ENCODE results near the gene DNAH8. TPM values are rescaled to one million over a fixed set of nuclear protein-coding genes. Genes with fewer than 3 reads are reported as not detected.

The DNAH8 gene
- total RNA-seq, 1 experiment from 2014 or later: not detected

DNA sequence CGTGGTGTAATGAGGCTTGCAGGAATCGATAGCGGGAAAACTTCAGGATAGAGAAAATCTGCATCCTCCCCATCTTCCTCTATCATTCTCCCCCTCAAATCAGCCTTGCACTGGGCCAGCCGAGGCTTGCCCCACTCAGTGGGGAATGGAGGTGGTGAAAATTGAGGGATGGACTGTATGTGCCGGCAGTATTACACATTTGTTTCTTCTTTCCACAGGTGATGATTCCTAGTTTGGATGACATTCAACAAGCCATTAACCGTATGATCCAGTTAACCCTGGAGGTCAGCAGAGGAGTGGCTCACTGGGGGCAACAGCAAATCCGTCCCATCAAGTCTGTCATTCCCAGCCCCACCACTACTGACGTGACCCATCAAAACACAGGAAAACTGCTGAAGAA lies 100.1 kb downstream of the DNAH8 start:
- Mint-ChIP-seq H3K36me3 (ENCODE audit: insufficient read depth, unreplicated experiment) (no peaks in the 10 kb centered on the region), H3K4me3 (ENCODE audit: unreplicated experiment) (no peak overlapping the region), H3K9me3 (ENCODE audit: unreplicated experiment) (no peaks in the 10 kb centered on the region), H3K27ac (ENCODE audit: low read depth, unreplicated experiment) (no peak overlapping the region), H3K27me3 (ENCODE audit: insufficient read depth, unreplicated experiment) (no peaks in the 10 kb centered on the region), H3K4me1 (ENCODE audit: insufficient read depth, unreplicated experiment) (peaks cover 9% of the 10 kb centered on the region)
- POLR2A ChIA-PET: interaction anchor here (1.3 kb wide), 1 partner anchor 8 kb away, joined by 5 read pairs; no protein-coding TSS in a partner anchor
- intact Hi-C loops (cut with micrococcal nuclease): no loop called here
- CTCF ChIA-PET: no interaction called here
- TF ChIP-seq, protein P1, sequence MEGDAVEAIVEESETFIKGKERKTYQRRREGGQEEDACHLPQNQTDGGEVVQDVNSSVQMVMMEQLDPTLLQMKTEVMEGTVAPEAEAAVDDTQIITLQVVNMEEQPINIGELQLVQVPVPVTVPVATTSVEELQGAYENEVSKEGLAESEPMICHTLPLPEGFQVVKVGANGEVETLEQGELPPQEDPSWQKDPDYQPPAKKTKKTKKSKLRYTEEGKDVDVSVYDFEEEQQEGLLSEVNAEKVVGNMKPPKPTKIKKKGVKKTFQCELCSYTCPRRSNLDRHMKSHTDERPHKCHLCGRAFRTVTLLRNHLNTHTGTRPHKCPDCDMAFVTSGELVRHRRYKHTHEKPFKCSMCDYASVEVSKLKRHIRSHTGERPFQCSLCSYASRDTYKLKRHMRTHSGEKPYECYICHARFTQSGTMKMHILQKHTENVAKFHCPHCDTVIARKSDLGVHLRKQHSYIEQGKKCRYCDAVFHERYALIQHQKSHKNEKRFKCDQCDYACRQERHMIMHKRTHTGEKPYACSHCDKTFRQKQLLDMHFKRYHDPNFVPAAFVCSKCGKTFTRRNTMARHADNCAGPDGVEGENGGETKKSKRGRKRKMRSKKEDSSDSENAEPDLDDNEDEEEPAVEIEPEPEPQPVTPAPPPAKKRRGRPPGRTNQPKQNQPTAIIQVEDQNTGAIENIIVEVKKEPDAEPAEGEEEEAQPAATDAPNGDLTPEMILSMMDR (IDR thresholded peaks at IDR 0.05; ENCODE audit: unreplicated experiment): no peak
- DNase-seq (ENCODE audit: unreplicated experiment): no peak
- BruUV-seq (replicated peaks): no TSS peak

DNA sequence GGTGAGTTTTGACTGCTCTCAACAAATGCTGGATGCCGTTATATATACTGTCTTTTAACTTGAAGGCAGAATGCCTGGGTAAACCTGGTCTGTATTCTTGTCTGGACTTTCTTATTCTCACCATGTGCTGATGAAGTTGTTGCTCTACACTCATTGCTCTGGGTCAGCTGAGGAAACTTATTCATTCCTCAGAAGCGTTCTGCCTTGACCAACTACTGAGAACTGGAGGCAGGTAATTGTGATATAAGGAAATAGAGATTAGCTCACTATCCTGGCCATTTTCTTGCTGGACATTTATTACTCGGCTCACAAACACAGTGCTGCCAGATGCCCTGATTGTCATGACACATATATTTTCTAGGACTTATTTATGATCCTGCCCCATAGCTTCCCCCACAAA lies 103.6 kb downstream of the DNAH8 start:
- no peak for DNase-seq (ENCODE audit: unreplicated experiment)
- H3K4me1 Mint-ChIP-seq (ENCODE audit: insufficient read depth, unreplicated experiment): no peaks in the 10 kb centered on the region
- intact Hi-C loops (cut with micrococcal nuclease): no loop called here
- no peak overlapping the region for H3K27ac Mint-ChIP-seq (ENCODE audit: low read depth, unreplicated experiment)
- POLR2A ChIA-PET: no interaction called here
- no peaks in the 10 kb centered on the region for H3K9me3 Mint-ChIP-seq (ENCODE audit: unreplicated experiment)
- no peak overlapping the region for H3K4me3 Mint-ChIP-seq (ENCODE audit: unreplicated experiment)
- TF ChIP-seq, protein P1 (IDR thresholded peaks at IDR 0.05; ENCODE audit: unreplicated experiment): no peak
- H3K27me3 Mint-ChIP-seq (ENCODE audit: insufficient read depth, unreplicated experiment): no peaks in the 10 kb centered on the region
- no TSS peak for BruUV-seq (replicated peaks)
- CTCF ChIA-PET: interaction anchor here (0.6 to 1.1 kb wide), 4 partner anchors 13 to 53 kb away, joined by 3 to 4 read pairs (median 4); no protein-coding TSS in a partner anchor
- no peaks in the 10 kb centered on the region for H3K36me3 Mint-ChIP-seq (ENCODE audit: insufficient read depth, unreplicated experiment)

GRCh38 chr6:38822963-38823362 lies 107.9 kb downstream of the DNAH8 start:
- CTCF ChIA-PET: interaction anchor here (1.0 to 1.4 kb wide), 3 partner anchors 18 to 52 kb away, joined by 3 read pairs; no protein-coding TSS in a partner anchor
- Mint-ChIP-seq H3K27ac (ENCODE audit: low read depth, unreplicated experiment) (no peak overlapping the region), H3K4me3 (ENCODE audit: unreplicated experiment) (no peak overlapping the region), H3K36me3 (ENCODE audit: insufficient read depth, unreplicated experiment) (no peaks in the 10 kb centered on the region), H3K27me3 (ENCODE audit: insufficient read depth, unreplicated experiment) (no peaks in the 10 kb centered on the region), H3K9me3 (ENCODE audit: unreplicated experiment) (no peaks in the 10 kb centered on the region), H3K4me1 (ENCODE audit: insufficient read depth, unreplicated experiment) (no peaks in the 10 kb centered on the region)
- DNase-seq (ENCODE audit: unreplicated experiment): no peak
- POLR2A ChIA-PET: interaction anchor here (0.6 kb wide), 1 partner anchor 8 kb away, joined by 5 read pairs; no protein-coding TSS in a partner anchor
- BruUV-seq (replicated peaks): no TSS peak
- intact Hi-C loops (cut with micrococcal nuclease): no loop called here
- TF ChIP-seq, protein P1 (IDR thresholded peaks at IDR 0.05; ENCODE audit: unreplicated experiment): no peak

DNA sequence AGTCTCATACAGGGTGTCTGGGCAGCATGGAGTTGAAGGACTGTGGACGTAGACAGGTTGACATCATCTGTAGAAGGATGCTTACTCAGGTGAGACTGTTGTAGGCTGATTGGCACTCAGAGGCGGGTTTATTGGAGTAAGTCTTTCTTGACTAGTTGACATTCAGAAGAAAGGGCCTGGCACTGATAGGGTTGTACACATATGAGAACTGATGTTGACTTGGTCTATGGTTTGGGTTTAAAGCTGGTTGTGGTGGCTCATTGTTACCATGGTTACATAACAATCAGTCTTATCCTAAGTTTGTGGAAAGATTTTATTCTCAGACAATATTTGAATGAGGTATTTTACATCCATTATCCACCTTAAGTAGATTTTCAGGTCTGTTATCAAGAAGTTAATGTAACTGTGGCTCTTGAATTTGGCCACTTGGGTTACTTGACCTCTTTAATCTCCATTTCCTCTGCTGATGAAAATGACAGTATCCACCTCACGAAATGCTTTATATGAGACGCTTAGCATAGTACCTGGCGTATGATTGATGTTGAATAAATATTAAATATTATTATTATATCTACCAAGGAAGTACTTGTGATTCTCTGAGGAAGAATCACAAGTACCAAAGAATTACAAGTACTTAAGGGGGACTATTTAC lies 109.3 kb downstream of the DNAH8 start:
- Mint-ChIP-seq H3K9me3 (ENCODE audit: unreplicated experiment) (no peaks in the 10 kb centered on the region), H3K27ac (ENCODE audit: low read depth, unreplicated experiment) (no peak overlapping the region), H3K27me3 (ENCODE audit: insufficient read depth, unreplicated experiment) (no peaks in the 10 kb centered on the region), H3K36me3 (ENCODE audit: insufficient read depth, unreplicated experiment) (no peaks in the 10 kb centered on the region), H3K4me3 (ENCODE audit: unreplicated experiment) (no peak overlapping the region), H3K4me1 (ENCODE audit: insufficient read depth, unreplicated experiment) (no peaks in the 10 kb centered on the region)
- intact Hi-C loops (cut with micrococcal nuclease): no loop called here
- ChIA-PET CTCF (no interaction called here), POLR2A (no interaction called here)
- BruUV-seq (replicated peaks): no TSS peak
- TF ChIP-seq, protein P1 (IDR thresholded peaks at IDR 0.05; ENCODE audit: unreplicated experiment): no peak
- DNase-seq (ENCODE audit: unreplicated experiment): no peak

Measured in MCF 10A (cell line).